ENCODE data around the gene CPSF3. TPM values are rescaled to one million over a fixed set of nuclear protein-coding genes. Genes with fewer than 3 reads are reported as not detected.
A peak's percentile ranks its signal among the peaks of the same experiment; 100 is the strongest.

Gene CPSF3
- total RNA-seq, 1 donor = 38.4 TPM

DNA sequence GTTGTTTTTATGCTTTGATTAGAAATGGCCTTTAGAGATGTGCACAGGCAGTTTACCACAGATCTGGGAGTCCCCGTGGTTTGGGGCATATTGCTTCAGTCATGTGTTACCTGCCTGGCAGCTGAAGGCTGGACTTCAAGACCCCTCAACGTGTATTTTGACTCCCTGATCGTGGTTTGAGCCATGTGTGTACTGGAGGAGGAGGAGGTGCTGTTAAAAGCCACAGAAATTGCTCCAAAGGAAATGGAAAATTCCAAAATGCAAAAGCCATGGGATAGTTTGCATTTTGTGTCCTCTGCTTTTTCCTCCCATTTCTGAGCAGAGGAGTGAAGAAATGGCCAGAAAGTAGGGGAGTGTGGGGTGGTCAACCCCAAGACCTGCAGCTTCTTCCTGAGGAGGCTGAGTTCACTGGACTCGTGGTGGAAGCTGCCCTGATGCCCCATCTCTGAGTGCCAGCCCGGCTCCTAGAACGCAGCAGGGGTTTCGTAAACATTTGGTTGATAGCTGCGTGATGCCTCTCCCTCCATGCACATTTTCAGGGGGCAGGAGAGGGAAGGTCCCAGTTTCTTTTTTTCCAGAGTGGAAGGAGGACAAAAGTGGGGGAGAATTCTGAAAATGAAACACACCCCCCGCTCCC is 45.9 kb upstream of the CPSF3 start:
- Histone ChIP-seq H2AFZ (ENCODE audit: low read length) (no peak overlapping the region), H3K36me3 (ENCODE audit: insufficient read depth, low read length) (peaks cover 74% of the 10 kb centered on the region), H3K4me1 (ENCODE audit: insufficient read depth, low read length) (peaks cover 31% of the 10 kb centered on the region), H4K20me1 (ENCODE audit: insufficient read depth, low read length) (no peaks in the 10 kb centered on the region), H3K9me3 (ENCODE audit: low read depth, low read length) (no peaks in the 10 kb centered on the region), H3K27me3 (ENCODE audit: insufficient read depth, low read length) (no peaks in the 10 kb centered on the region), H3K4me3 (ENCODE audit: insufficient read depth, low read length) (no peak overlapping the region), H3K27ac (ENCODE audit: low read depth, low read length) (peak overlapping the region; percentile 67), H3K4me2 (ENCODE audit: insufficient read depth, low read length) (peak overlapping the region; percentile 48), H3K79me2 (ENCODE audit: insufficient read depth, low read length) (peaks cover 19% of the 10 kb centered on the region)
- TF ChIP-seq, protein P1, sequence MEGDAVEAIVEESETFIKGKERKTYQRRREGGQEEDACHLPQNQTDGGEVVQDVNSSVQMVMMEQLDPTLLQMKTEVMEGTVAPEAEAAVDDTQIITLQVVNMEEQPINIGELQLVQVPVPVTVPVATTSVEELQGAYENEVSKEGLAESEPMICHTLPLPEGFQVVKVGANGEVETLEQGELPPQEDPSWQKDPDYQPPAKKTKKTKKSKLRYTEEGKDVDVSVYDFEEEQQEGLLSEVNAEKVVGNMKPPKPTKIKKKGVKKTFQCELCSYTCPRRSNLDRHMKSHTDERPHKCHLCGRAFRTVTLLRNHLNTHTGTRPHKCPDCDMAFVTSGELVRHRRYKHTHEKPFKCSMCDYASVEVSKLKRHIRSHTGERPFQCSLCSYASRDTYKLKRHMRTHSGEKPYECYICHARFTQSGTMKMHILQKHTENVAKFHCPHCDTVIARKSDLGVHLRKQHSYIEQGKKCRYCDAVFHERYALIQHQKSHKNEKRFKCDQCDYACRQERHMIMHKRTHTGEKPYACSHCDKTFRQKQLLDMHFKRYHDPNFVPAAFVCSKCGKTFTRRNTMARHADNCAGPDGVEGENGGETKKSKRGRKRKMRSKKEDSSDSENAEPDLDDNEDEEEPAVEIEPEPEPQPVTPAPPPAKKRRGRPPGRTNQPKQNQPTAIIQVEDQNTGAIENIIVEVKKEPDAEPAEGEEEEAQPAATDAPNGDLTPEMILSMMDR (IDR thresholded peaks at IDR 0.05; ENCODE audit: extremely low read depth, low read depth, low read length) = no peak
- DNase-seq (ENCODE audit: insufficient read length, low spot score, missing footprints) = peak; percentile 46

DNA sequence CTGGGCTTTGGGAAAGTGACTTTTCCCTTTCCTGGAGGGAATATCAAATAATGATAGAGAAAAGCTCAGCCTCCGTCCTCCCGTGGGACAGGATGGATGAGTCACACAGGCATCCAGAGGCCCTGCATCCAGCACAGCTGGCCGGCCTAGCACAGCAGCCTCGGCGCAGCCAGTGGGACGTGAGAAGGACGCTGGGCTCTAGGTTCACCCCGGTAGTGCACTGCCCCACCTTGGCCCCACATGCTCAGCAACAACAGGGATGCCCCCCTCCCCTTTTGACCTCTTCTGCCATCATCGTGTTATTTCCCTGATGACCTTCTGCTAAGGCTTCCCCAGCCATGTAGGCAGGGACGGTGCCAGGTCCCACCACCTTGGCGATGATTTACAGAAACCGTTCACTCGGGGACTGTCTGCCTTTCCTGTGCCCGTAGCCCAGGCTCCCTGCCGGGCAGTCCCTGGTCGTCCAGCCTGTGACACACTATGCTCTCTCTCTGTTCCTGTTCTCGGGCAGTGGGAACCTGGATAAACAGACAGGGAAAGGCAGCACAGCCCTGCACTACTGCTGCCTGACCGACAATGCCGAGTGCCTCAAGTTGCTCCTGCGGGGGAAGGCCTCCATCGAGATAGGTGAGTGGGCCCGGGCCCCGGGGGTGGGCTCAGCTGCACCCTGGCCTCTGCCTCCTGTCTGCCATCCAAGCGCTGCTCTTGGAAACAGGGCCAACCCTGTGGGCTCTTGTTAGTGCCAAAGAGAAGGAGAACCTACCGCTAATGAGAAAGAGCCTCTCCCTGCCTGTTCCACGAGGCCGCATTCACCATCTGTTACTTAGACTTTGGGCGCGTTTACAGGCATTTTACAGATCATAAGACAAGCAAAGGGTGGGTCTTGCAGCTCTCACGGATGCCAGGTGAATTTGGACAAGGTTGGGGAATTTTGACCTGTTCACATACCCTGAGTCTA is 44.7 kb upstream of the CPSF3 start:
- no peaks in the 10 kb centered on the region for H3K9me3 ChIP-seq (ENCODE audit: low read depth, low read length)
- peaks cover 73% of the 10 kb centered on the region for H3K36me3 ChIP-seq (ENCODE audit: insufficient read depth, low read length)
- no peaks in the 10 kb centered on the region for H4K20me1 ChIP-seq (ENCODE audit: insufficient read depth, low read length)
- peak overlapping the region; percentile 67 for H3K27ac ChIP-seq (ENCODE audit: low read depth, low read length)
- peaks cover 10% of the 10 kb centered on the region for H3K79me2 ChIP-seq (ENCODE audit: insufficient read depth, low read length)
- peak; percentile 94 for DNase-seq (ENCODE audit: insufficient read length, low spot score, missing footprints)
- H3K4me3 ChIP-seq (ENCODE audit: insufficient read depth, low read length) = peak overlapping the region; percentile 3
- no peaks in the 10 kb centered on the region for H3K27me3 ChIP-seq (ENCODE audit: insufficient read depth, low read length)
- TF ChIP-seq, protein P1 (IDR thresholded peaks at IDR 0.05; ENCODE audit: extremely low read depth, low read depth, low read length) = no peak
- H3K4me1 ChIP-seq (ENCODE audit: insufficient read depth, low read length) = peaks cover 32% of the 10 kb centered on the region
- H3K4me2 ChIP-seq (ENCODE audit: insufficient read depth, low read length) = peak overlapping the region; percentile 48
- H2AFZ ChIP-seq (ENCODE audit: low read length) = no peak overlapping the region

DNA sequence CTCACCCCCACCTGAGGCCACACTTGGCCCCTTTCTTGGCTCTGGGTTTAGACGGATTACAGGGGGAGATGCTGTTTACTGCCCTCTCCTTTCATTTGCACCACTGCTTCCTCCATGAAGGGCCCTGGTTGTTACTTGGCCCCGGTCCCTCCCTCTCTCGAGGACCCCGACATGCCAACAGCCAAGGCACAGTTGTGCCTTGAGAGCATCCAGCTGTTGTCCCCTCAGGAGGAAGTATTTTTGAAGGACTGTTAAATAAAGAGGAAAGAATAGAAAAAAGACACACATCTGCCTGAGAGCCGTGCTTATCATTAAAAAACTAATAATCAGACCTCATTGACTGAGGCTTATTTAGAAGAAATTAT is 44.1 kb upstream of the CPSF3 start:
- Histone ChIP-seq H2AFZ (ENCODE audit: low read length) (no peak overlapping the region), H3K4me3 (ENCODE audit: insufficient read depth, low read length) (no peak overlapping the region), H3K4me1 (ENCODE audit: insufficient read depth, low read length) (peaks cover 32% of the 10 kb centered on the region), H3K4me2 (ENCODE audit: insufficient read depth, low read length) (no peak overlapping the region), H3K27me3 (ENCODE audit: insufficient read depth, low read length) (no peaks in the 10 kb centered on the region), H4K20me1 (ENCODE audit: insufficient read depth, low read length) (no peaks in the 10 kb centered on the region), H3K79me2 (ENCODE audit: insufficient read depth, low read length) (peaks cover 10% of the 10 kb centered on the region), H3K27ac (ENCODE audit: low read depth, low read length) (no peak overlapping the region), H3K9me3 (ENCODE audit: low read depth, low read length) (no peaks in the 10 kb centered on the region), H3K36me3 (ENCODE audit: insufficient read depth, low read length) (peaks cover 69% of the 10 kb centered on the region)
- no peak for DNase-seq (ENCODE audit: insufficient read length, low spot score, missing footprints)
- TF ChIP-seq, protein P1 (IDR thresholded peaks at IDR 0.05; ENCODE audit: extremely low read depth, low read depth, low read length) = no peak
